Stimulated activated CD8-positive, alpha-beta memory T cell treated with anti-CD3 and anti-CD28 coated beads, Interleukin-7, amount 100 ng/mL, for 24 hours (primary cell): ENCODE measurements around the gene NPPA.
"Not testable (repeated sequence)": the region's sequence is repeated elsewhere in the genome, so short reads cannot be mapped to it uniquely, and the experiment has no call there.

Experiments used
- DNase-seq: peaks from one replicate; pipeline ENCODE4 v3.0.0-alpha.2; 2020; ENCODE audit warnings: low read depth

Gene NPPA

DNA sequence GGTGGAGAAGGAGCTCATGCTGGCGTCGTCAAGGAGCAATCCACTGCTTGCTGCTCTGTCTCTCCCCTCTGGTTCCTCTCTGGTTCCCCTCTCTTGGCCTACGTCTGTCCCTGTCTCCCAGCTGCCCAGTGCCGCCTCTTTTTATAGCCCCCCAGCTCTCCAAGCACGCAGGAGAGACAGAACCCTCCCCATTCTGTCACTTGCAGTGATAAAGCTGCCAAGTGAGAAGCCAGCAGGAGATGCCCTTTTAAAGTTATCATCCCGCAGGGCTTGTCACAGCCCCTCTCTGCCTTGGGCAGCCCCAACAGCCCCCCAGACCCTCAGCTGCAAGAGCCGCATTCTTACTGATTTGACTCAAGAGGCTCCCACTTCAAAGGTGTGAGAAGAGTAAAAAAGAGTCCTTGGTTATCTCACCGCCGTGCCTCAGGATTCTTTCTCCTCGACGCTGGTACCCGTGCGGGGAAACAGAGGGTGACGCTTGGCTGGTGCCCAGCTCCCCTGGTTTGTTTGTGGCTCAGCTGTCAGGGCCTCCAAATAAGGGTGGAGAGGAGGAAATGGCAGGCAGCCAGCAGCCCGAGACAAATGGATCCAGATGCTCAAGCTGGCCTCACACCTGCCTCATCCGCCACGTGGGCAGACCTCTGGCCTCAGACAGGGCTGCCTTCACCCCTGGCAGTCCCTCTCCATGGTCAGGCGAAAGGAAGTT, at the start of gene NPPA:
Gene NPPA (minus strand): TSS at position 117 of the 706 bp plus-strand sequence. CDS start 99 bp downstream, at position 18.
- DNase-seq: no peak

- DNase-seq: not testable (repeated sequence)
Measured at GRCh38 chr1:11894501-11894900, 46.9 kb upstream of the NPPA start.

DNA sequence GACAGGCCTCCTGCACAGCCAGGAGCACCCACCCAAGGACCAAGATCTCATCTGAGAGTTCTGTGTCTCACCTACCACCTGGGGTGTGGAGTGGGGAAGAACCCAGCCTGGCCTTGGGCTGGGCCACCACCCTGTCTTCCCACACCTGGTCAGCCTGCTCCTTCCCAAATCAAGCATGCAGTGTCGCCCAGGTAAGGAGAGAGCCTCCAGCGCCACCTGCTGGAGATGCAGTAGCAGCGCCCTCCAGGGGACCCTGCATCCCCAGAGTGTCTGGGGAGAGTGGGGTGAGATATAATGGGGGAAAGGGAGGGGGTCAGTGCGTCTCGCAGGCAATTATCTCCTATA, 46.3 kb upstream of the NPPA start:
- peak; percentile 40 for DNase-seq

DNA sequence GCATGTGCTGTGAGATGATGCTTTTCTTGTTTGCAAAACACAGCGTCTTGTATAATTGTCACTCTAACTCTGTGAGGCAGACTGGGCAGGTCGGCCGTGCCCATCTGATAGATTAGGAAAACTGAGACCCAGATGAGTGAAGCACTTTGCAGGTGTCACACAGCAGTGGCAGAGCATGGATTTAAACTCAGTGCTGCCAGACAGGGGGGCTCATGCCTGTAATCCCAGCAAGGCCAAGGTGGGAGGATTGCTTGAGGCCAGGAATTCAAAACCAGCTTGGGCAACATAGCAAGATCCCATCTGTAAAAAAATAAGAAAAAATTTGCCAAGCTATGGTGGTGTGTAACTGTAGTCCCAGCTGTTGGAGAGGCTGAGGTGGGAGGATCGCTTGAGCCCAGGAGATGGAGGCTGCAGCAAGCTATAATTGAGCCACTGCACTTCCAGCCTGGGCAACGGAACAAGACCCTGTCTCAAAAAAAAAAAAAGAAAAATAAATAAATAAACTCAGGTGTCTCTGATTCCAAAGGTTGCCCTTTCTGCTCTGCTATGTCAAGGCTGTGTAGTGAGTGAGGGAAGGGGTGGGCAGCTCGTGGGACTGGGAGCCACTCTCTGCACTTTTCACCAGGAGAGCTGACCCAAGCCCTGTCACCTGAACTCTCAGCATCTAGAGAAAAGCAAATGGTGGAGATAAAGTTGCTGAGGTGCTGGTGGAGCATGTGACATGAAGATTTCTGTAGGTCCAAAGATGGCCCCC, 44.0 kb upstream of the NPPA start:
- DNase-seq: no peak

DNA sequence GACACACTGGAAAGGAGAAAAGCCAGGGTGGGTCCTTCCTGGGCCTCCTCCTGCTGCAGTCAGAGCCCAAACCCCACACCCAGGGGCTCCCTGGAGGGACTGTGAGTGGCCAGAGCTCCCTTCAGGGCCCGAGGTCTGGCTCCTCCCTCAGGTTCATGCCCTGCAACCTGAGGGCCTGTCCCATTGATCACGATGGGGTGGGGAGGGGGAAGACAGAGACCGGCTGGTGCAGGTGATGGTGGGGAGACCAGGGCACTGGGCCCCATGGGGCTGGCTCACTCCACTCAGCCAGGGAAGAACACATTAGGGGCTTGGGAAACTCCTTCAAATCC, 41.3 kb upstream of the NPPA start:
- DNase-seq: no peak

DNA sequence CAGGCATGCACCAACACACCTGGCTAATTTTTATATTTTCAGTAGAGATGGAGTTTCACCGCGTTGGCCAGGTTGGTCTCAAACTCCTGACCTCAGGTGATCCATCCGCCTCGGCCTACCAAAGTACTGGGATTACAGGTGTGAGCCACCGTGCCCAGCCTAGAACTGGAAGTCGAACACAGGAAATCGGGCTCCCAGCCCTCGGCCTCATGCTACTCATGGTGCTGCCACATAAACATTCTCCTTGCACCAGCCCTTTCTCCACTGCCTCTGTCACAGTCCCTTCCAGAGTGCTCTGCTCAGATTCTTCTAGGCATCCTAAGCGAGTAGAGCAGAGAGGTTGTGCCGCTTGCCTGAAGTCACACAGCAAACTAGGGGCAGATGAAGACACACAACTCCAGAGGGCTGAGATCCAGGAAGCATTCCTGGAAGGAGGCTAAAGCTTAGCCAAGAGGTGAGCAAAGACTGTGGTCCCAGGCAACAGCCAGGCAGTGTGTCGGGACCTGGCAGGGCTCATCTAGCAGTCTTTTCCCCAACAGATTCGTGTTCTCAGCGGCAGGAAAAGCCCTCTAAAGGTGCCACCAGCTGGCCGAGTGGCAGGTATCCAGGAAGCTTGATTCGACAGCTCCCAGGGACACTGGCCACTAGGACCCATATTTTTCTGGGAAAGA, 40.8 kb upstream of the NPPA start:
- no peak for DNase-seq

- DNase-seq: no peak
Measured at GRCh38 chr1:11887666-11888007, 40.1 kb upstream of the NPPA start.

GRCh38 chr1:11886986-11887665, 39.5 kb upstream of the NPPA start:
- DNase-seq: no peak

DNA sequence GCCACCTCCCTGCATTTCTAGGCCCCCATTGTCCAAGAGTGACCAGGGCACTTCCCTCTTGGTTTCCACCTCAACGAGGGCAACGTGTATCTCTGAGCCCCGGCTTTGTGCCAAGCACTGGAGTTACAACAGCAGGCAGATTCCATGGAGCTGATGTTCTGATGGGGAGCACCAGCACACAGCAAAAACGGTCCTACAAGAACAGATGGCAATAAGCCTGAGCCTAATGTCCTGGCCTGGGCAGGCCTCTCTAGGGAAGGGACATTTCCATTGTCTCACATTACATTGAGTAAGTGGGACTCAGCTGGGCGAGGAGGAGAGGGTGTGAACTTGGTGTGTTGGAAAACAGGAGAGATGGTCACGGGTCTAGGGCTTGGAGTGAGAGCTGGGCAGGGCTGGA, 38.3 kb upstream of the NPPA start:
- no peak for DNase-seq

DNA sequence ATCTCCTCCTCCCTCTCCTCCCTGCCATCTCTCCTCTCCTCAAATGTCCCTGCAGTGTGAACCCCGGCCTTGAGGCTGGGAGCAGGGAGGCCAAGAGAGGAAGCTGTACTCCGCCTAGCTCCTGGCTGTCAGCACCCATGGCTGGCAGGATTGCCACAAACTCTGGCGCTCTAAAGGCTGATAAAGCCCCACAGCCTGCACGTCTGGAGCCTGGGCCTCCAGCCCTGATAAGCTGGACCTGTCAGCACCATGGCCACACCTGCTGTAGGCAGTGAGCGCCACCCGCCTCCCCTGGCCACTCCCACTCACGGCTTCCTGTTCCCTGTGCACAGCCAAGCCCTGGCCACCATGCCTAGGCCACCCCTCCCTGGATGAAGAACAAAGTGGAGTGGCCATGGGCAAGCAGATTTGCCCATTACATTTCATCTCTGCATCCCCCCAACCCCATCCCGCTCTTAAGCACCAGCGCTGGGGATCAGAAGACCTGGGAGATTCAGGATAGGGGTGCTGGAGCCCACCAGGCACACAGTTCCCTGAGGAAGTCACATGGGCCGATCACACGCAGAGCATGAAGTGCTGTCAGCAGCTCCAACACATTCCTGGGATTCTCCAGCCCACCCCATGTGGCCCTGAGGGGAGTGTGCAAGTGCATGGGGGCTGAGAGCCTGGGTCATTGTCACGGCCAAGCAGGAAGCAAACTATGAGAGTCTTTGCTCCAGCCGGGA, 35.4 kb upstream of the NPPA start:
- DNase-seq: no peak

DNA sequence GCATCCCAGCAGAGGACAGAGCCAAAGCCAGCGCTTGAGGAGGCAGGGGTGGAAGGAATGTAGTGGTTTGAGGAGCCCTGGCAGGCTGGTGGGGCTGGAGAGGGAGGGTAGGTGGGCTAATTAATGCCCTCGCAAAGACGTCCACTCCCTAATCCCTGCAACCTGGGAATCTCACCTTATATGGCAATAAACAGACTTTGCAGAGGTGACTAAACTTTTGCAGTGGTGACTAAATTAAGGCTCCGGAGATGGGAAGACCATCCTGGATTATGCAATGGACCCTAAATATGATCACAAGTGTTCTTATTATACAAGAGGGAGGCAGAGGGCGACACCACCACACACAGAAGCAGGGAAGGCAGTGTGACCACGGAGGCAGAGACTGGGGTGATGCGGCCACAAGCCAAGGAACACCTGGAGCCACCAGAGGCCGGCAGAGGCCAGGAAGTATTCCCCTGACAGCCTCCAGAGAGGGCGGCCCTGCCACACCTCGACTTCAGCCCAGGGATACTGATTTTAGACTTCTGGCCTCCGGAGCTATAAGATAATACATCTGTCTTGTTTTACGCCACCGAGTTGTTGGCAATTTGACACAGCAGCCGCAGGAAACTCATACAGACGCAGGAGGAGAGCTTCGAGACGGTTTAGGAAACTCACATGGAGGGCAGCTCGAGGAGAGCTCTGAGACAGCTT, 34.3 kb upstream of the NPPA start:
- DNase-seq: no peak

- no peak for DNase-seq
Measured at GRCh38 chr1:11880911-11881748, 33.5 kb upstream of the NPPA start.

DNA sequence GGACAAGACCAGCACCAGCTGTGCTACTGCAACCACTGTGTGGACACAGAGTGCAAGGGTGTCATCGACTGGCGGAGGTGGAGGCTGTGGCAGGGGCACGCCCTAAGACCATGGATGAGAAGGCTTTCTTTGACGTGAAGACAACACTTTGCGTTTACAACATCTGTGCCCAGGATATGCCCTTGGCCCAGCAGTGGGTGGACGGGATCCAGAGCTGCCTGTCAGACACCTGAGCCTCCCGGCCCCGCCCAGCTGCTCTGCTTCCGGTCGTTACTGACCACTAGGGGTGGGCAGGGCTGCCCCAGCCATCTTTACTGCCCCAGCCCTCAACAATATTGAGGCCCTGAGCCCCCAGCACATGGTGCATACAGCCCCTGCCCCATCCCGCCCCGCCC, 32.6 kb upstream of the NPPA start:
- DNase-seq: no peak

DNA sequence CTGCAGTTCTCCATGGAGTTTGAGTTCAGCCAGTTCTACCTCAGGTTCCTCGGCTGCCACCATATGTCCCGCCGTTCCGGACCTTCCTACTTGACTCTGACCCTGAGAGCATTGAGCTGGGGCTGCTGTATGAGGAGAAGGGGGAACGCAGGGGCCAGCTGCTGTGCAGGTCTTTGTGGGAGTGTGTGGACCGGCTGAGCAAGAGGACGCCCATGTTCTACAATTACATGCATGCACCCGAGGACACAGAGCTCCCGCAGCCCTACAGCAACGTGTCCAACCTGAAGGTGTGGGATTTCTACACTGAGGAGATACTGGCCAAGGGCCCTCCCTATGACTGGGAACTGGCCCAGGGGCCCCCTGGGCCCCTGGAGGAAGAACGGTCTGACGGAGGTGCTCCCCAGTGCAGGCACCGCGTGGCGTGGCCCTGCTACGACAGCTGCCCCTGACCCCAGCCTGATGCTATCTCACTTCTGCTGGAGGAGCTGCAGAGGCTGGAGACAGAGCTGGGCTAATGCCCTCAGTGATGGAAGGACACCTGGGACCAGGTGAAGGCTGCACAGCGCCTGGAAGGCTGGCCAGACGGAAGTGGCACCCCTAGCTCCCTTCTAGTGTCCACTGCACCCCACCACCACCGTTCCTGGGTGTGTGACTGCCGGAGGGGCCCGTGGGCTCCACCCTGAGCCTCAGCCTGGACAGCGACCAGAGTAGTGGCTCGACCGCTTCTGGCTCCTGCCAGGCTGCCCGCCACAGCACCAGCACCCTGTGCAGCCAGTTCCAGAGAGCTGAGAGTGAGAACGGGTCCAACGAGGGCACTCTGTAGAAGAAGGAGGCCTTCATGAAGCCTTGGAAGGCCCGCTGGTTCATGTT, 32.0 kb upstream of the NPPA start:
- DNase-seq: no peak

DNA sequence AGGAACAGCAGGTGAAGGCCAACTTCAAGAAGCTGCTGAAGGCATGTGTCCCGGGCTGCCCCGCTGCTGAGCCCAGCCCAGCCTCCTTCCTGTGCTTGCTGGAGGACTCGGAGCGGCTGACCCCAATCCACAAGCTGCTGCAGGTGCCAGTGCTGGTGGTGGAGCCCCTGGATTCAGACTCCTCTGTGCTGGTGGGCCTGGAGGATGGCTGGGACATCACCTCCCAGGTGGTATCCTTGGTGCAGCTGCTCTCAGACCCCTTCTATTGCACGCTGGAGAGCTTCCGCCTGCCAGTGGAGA, 31.3 kb upstream of the NPPA start:
- no peak for DNase-seq

DNA sequence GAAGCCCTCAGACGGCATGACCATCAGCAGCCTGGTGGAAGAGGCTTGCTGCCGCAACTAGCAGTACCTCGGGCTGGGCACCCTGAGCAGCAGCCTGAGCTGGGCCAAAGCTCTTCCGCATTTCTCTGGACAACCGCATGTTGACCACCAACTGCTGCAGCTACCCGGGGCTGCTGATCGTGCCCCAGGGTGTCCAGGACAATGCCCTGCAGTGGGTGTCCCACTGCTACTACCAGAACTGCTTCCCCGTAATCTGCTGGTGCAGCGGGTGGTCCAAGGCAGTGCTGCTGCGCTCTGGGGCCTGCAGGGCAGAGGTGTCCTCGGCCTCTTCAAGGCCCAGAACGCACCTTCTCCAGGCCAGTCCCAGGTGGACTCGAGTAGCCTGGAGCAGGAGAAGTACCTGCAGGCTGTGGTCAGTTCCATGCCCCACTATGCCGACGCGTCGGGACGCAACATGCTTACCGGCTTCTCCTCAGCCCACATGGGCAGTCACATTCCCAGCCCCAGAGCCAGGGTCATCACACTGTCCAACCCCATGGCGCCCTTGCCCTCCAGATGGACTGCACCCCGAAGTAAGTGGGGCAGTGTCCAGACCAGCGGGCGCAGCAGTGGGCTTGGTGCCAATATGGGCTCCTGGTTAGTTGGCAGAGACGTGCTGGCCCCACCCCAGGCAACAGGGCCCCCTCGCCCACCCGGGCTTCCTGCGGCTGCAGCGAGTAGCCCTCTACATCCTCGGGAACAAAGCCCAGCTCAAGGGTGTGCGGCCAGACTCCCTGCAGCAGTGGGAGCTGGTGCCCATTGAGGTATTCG, 30.7 kb upstream of the NPPA start:
- DNase-seq: no peak

DNA sequence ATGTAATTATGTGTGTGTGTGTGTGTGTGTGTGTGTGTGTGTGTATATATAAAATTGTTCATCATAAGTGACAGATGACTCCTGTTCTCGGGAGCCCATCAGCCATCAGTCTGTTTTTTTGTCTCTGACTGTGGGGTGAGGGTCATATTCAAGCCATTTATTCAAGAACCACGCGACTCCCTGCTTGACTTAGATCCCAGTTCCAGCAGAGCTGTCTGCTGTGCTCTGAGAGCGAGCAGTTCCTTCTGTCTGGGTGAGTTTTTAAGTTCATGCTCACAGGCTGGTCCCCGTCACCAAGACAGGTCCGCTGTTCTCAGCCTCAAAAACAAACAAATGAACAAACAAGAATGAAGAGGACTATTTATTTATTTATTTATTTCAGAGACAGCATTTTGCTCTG, 29.5 kb upstream of the NPPA start:
- no peak for DNase-seq

GRCh38 chr1:11875094-11875493, 27.5 kb upstream of the NPPA start:
- no peak for DNase-seq

DNA sequence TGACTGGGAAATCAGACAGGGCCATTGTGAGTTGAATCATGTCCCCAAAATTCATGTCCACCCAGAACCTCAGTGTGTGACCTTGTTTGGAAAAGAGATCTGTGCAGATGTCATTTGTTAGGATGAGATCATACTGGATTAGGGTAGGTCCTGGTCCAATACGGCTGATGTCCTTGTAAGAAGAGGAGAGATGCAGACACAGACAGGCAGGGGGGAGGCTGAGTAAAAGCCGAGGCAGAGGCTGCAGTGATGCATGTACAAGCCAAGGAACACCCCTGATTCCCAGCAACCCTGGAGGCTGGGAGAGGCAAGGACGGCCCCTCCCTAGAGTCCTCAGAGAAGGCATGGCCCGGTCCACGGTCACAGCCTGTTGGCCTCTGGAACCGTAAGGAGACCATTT, 27.0 kb upstream of the NPPA start:
- no peak for DNase-seq
